Measurements from ENCODE around the gene TERT.
"Not testable (repeated sequence)": the region's sequence is repeated elsewhere in the genome, so short reads cannot be mapped to it uniquely, and the experiment has no call there.

DNA sequence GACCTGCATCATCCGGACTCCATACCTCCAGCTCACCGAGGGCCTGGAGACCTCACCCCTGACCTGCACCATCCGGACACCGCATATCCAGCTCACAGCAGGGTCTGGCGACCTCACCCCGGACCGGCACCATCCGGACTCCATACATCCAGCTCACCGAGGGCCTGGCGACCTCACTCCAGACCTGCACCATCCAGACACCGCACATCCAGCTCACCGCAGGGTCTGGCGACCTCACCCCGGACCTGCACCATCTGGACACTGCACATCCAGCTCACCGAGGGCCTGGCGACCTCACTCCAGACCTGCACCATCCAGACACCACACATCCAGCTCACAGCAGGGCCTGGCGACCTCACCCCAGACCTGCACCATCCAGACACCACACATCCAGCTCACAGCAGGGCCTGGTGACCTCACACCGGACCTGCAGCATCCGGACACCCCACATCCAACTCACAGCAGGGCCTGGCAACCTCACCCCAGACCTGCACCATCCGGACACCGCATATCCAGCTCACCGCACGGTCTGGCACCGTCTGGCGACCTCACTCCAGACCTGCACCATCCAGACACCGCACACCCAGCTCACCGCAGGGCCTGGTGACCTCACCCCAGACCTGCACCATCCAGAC is 10.4 kb downstream of the TERT start:
- not testable (repeated sequence) for TF ChIP-seq CTCF, POLR2AphosphoS5 (IDR thresholded peaks at IDR 0.05)

Data from gastroesophageal sphincter (tissue), 3 donors.